Adrenal gland (tissue), 12 donors: ENCODE data around the gene NGFR. TPM values are rescaled to one million over a fixed set of nuclear protein-coding genes. Genes with fewer than 3 reads are reported as not detected.

Experiments used
- DNase-seq, 7 donors: peaks; one replicate each; pipeline ENCODE4 v3.0.0-alpha.2; 2019 to 2020
- H3K27ac ChIP-seq, 5 donors: fragments of 200-600 bp; sonication (generic) in 4 of 5; 1 replicate in 3 of 5; 2 replicates in 2 of 5; pipeline versions ENCODE4 v1.5.1 to v1.8.0; 2016 to 2020; ENCODE audit warnings: mild to moderate bottlenecking in 1 of 5
- H3K27me3 ChIP-seq: fragments of 200-600 bp; 2 replicates; pipeline ENCODE4 v1.8.0; 2021
- H3K36me3 ChIP-seq, 2 donors: fragments of 200-600 bp; replicated peaks in 1 of 2; 1 replicate in 1 of 2; 2 replicates in 1 of 2; pipeline versions ENCODE4 v1.5.1 to v1.8.0; 2018 to 2022
- H3K4me1 ChIP-seq, 2 donors: fragments of 200-600 bp; replicated peaks in 1 of 2; 1 replicate in 1 of 2; 2 replicates in 1 of 2; pipeline versions ENCODE4 v1.5.1 to v1.8.0; 2018 to 2021
- H3K4me3 ChIP-seq, 4 donors: fragments of 200-600 bp; sonication (generic) in 3 of 4; one replicate each; pipeline ENCODE4 v1.5.1; 2016 to 2018
- H3K9me3 ChIP-seq, 3 donors: fragments of 200-600 bp; sonication (generic) in 1 of 3; replicated peaks in 1 of 3; 1 replicate in 2 of 3; 2 replicates in 1 of 3; pipeline versions ENCODE4 v1.5.1 to v1.8.0; 2016 to 2021
- CTCF ChIP-seq, 6 experiments: fragments of 450-650 bp in 4 of 6; fragments of 200-600 bp in 2 of 6; sonication (generic) in 1 of 6; IDR thresholded peaks; 1 replicate in 5 of 6; 2 replicates in 1 of 6; pipeline versions ENCODE4 v1.5.1 to v1.8.0; 2016 to 2021; ENCODE audit warnings: antibody characterized with exemption in 6 of 6, mild to moderate bottlenecking in 2 of 6, moderate library complexity in 1 of 6
- POLR2A ChIP-seq, 2 donors: fragments of 450-650 bp; IDR thresholded peaks; one replicate each; pipeline ENCODE4 v1.6.1; 2017; ENCODE audit warnings: antibody characterized with exemption in 2 of 2, mild to moderate bottlenecking in 2 of 2, moderate library complexity in 1 of 2
- WGBS, 4 donors: extraction: QIAGEN DNeasy Blood & Tissue Kit in 2 of 4; methylation state at CpG; one replicate each; pipeline versions ENCODE4 v1.1.5 to v1.1.7; 2013 to 2017; 5-methylcytosine and 5-hydroxymethylcytosine counted together
- intact Hi-C, 2 donors: fragments of 100-400 bp; cut with DNase I; formaldehyde crosslinking; loops; one replicate each; pipeline versions ENCODE4 v1.14.1 to v1.15.0; 2022 to 2023
- polyA plus RNA-seq, 3 donors: library from polyadenylated mRNA; stranded (reverse); fragments of 200-250 nt in 2 of 3; fragments of 350-450 nt in 1 of 3; fragmentation: Illumina TruSeq in 1 of 3; extraction: RNeasy Lipid Tissue Mini Kit (QIAGEN cat#74804) in 1 of 3; gene quantifications; one replicate each; pipeline ENCODE4 v1.2.3, GENCODE V29; 2013 to 2014
- total RNA-seq, 9 donors: library from RNA; depleted of rRNA in 4 of 9; stranded (reverse); fragments of >200 nt in 4 of 9; fragments of 120-200 nt in 1 of 9; fragmentation: NEBNext Ultra II Directional in 1 of 9; extraction: Animal tissue kit (Norgen Biotek cat#: 25700) in 1 of 9; gene quantifications; one replicate each; pipeline versions ENCODE4 v1.1.0 to v1.2.4, GENCODE V29; 2013 to 2023
- donor health status: healthy with polysubstance abuse.
- donor health status: Bipolar disorder and iron deficiency.
- donor health status: DM: yes; HTN: yes; CAD: no.
- donor health status: DM: no; HTN: no; CAD: no.
- donor health status: DM: no; HTN: no; CAD: no.
- donor health status: DM: yes; HTN: yes; CAD: no.

NGFR gene
- total and polyA plus RNA-seq, 12 donors: 4.2 to 77.8 (median 25.9) TPM

GRCh38 chr17:49465331-49465903, 29.7 kb upstream of the NGFR start:
- H3K36me3 ChIP-seq: no peaks in the 10 kb centered on the region
- no peak overlapping the region for H3K4me3 ChIP-seq
- 73 to 86% (median 77%) methylated on average over 17 of the region's 17 CpGs for WGBS, 4 donors
- H3K27ac ChIP-seq: no peak overlapping the region
- peaks cover 4 to 7% of the 10 kb centered on the region in 2 donors for H3K4me1 ChIP-seq
- H3K27me3 ChIP-seq: peaks cover 28% of the 10 kb centered on the region
- TF ChIP-seq POLR2A (IDR thresholded peaks at IDR 0.05) (no peak), CTCF (IDR thresholded peaks at IDR 0.05) (no peak)
- no peak for DNase-seq
- H3K9me3 ChIP-seq: no peaks in the 10 kb centered on the region
- intact Hi-C loops: no loop called here

- H3K4me3 ChIP-seq: no peak overlapping the region
- no peak for DNase-seq
- peaks cover 20% of the 10 kb centered on the region for H3K27me3 ChIP-seq
- TF ChIP-seq POLR2A (IDR thresholded peaks at IDR 0.05) (no peak), CTCF (IDR thresholded peaks at IDR 0.05) (no peak)
- H3K4me1 ChIP-seq: peaks cover 4 to 16% of the 10 kb centered on the region in 2 donors
- H3K36me3 ChIP-seq: no peaks in the 10 kb centered on the region
- H3K27ac ChIP-seq: no peak overlapping the region
- intact Hi-C loops: no loop called here
- no peaks in the 10 kb centered on the region for H3K9me3 ChIP-seq
- 56 to 83% (median 63%) methylated on average over 1 of the region's 1 CpG for WGBS, 4 donors
Observed at GRCh38 chr17:49466436-49466835, 28.7 kb upstream of the NGFR start.

GRCh38 chr17:49467175-49467574, 27.9 kb upstream of the NGFR start:
- H3K9me3 ChIP-seq: no peaks in the 10 kb centered on the region
- peaks cover 4 to 22% of the 10 kb centered on the region in 2 donors for H3K4me1 ChIP-seq
- intact Hi-C loops: no loop called here
- no peak for DNase-seq
- TF ChIP-seq POLR2A (IDR thresholded peaks at IDR 0.05) (no peak), CTCF (IDR thresholded peaks at IDR 0.05) (no peak)
- no peak overlapping the region for H3K4me3 ChIP-seq
- H3K27me3 ChIP-seq: peaks cover 18% of the 10 kb centered on the region
- no peaks in the 10 kb centered on the region for H3K36me3 ChIP-seq
- 72 to 88% (median 80%) methylated on average over 1 of the region's 1 CpG for WGBS, 4 donors
- H3K27ac ChIP-seq: no peak overlapping the region

- no peak overlapping the region for H3K4me3 ChIP-seq
- WGBS, 4 donors: 67 to 94% (median 76%) methylated on average over 1 of the region's 1 CpG
- no peak overlapping the region for H3K27ac ChIP-seq
- H3K36me3 ChIP-seq: no peaks in the 10 kb centered on the region
- no peaks in the 10 kb centered on the region for H3K9me3 ChIP-seq
- H3K27me3 ChIP-seq: peaks cover 22% of the 10 kb centered on the region
- H3K4me1 ChIP-seq: peaks cover 4 to 22% of the 10 kb centered on the region in 2 donors
- no peak for DNase-seq
- TF ChIP-seq POLR2A (IDR thresholded peaks at IDR 0.05) (no peak), CTCF (IDR thresholded peaks at IDR 0.05) (no peak)
- intact Hi-C loops: no loop called here
Observed at GRCh38 chr17:49468811-49469385, 26.2 kb upstream of the NGFR start.
